HG03460 (cell line): Measurements from ENCODE around the gene CFAP299.

ENCODE experiments used
- ATAC-seq: cut with Tn5 transposase; IDR thresholded peaks from one replicate; pipeline ENCODE4 v1.9.1; 2021; ENCODE audit not compliant: unreplicated experiment

CFAP299 gene

DNA sequence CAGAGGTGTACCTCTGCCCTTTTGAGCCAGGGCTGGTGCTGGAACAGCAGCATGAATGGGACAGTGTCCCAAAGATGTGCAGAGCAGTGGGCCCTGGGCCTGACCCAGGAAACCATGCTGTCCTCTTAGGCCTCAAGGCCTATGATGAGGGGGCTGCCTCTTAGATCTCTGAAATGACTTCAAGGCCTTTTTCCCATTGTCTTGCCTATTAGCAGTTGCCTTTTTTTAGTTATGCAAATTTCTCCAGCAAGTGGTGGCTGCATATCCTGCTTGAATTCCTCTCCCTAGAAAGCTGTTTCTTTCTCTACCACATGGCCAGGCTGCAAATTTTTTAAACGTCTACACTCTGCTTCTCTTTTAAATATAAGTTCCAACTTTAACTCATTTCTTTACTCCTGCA lies 160.3 kb downstream of the CFAP299 start:
- ATAC-seq = no peak

DNA sequence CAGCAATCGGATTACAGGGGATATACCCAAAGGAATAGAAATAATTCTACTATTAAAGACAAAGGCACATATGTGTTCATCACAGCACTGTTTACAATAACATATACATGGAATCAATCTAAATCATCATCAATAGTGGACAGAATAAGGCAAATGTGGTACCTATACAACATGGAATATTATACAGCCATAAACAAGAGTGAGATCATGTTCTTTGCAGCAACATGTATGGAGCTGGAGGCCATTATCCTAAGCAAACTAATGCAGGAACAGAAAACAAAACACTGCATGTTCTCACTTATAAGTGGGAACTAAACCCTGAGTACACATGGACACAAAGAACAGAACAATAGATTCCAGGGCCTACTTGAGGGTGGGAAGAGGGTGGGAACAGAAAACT lies 163.2 kb downstream of the CFAP299 start:
- ATAC-seq = no peak

DNA sequence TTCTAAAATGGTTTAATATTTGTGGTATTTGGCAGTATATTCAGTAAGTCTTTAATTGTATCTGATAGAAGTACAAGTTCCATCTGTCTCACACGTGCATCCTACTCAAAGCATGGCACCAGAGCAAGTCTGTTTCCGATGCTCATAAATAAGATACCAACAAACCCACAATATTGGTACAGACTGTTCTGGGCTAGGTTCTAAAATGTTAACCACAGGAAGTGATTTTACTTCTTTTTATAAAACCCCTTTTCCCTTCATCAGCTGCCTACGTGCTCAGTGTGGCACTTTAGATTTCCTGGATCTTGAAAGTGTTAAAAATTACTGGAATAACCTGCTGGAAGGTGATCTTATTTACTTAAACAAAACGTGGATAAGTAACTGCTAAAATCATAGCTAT lies 165.1 kb downstream of the CFAP299 start:
- no peak for ATAC-seq

DNA sequence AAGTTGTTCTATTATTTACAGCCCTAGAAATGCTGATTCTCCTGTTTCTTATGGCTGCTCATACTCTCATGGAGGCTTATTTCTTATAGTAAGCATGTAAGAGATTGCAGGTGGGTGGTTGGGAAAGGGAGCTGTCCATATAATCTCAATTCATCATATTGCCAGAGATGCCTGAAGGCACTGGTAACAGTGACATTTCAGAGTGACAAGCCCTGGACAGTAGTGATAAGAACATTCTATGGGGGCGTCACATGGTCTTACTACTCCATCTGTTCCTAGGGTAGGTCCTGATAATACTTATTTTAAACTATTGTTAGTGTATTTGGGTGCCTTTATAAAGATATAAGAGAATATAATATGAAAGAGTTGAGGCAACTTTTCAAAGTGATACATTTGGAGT lies 171.5 kb downstream of the CFAP299 start:
- ATAC-seq = no peak

DNA sequence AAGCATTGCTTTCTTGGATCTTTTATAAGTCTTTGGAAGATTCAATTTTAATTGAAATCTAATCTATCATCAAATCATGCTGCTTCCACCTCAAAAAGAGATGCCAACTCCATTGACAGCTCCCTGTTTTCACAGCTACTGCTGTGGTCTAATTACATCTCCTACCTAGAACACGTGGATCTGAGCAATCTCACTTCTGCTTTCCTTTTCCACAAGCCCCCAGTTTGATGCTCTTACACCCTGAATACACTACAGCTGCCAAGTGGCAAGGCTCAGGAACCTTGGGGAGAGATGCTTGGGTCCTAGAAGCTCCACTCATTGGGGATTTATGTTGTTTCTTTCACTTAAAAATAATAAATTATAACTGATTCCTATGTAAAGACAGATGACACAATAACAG lies 172.0 kb downstream of the CFAP299 start:
- ATAC-seq = peak; percentile 69

DNA sequence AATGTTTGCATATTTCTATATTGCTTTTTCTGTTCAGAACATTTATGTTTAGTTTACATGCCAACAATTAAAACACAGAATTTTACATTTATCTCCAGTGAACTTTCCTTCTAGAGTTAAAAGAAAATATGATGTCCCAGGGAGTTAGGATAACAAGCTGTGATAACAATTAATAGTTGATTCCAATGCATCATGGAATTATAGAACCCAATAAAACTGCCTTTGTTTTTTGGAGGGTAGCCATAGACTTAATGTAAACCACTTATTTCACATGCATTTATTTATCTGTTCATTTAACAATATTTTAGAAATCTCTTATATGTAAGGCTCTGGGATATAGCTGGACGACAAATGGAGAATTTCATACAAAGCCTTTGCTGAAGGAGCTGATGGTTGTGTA lies 180.0 kb downstream of the CFAP299 start:
- no peak for ATAC-seq

DNA sequence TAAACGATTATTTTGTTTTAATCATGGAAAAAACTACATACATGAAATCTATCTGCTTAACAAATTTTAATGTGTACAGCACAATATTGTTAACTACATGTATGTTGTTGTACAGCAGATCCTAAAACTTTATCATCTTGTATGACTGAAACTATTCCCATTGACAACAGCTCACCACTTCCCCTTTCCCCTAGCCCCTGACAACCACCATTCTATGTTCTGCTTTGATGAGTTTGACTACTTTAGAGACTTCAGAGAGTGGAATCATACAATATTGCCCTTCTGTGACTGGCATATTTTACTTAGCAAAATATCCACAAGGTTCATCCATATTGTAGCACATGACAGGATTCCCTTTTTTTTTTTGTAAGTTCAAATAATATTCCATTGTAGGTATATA lies 185.9 kb downstream of the CFAP299 start:
- ATAC-seq = no peak

DNA sequence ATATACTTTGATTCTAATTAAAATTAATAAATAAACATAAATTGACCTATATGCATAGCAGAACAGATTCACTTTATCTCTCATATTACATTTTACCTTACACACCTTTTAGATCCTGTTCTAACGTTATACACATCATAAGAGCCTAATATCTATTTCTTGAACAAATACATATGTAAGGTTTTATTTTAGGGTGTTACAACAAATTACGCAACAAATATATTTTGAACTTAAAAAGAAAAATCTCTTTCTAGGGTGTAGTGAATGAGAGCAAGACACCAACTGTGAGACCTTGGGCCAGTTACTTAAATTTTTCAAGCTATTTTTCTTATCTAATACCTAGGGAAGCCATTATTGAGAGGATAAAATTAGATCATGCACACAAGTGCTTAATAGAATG lies 191.2 kb downstream of the CFAP299 start:
- ATAC-seq = no peak

DNA sequence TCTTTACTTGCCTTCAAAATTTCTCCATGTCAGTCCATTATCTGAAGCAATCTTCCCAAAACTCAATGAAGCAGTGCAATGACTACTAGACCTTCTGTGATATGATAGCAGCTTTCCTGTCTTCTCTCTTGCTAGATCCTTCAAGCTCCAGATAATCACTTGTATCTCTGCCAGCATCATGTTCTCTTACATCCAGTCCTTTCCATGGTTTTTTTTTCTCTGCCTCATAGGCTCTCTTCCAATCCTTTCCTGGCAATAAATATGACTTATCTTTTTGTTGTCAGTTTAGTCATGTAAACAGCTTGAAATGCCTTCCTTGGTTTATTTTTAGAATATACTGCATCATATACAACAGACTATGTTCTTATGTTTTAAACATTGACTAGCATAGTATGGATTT lies 193.5 kb downstream of the CFAP299 start:
- ATAC-seq = no peak

DNA sequence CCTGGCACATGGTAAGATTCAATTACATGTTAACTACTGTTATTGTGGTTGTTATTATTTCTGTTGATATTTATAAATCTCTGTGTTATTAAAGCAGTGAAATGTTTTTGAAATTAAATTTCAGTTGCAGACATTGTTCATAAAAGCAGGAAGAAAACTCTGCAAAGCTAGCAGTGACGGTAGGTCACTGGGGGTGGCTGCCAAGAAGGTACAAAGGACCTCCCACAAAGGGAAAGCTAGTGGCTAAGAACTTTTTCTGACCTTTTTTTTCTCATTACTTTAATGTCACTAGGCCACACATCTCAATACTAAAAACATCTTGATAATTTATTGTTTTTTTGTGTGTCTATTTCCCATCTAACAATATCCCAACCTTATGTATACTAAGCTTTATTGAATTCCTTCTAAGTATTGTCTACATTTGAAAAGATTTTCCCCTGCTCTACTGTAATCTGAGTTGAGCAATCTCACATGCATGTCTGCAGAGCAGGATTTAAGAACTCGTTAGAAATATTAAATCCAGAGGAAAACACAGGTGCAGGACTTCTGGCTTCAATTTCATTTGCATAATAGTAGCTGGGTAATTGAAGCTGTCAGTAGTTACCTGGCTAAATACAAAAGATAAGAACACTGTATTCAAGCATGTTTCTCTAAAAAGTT lies 197.3 kb downstream of the CFAP299 start:
- ATAC-seq = no peak

DNA sequence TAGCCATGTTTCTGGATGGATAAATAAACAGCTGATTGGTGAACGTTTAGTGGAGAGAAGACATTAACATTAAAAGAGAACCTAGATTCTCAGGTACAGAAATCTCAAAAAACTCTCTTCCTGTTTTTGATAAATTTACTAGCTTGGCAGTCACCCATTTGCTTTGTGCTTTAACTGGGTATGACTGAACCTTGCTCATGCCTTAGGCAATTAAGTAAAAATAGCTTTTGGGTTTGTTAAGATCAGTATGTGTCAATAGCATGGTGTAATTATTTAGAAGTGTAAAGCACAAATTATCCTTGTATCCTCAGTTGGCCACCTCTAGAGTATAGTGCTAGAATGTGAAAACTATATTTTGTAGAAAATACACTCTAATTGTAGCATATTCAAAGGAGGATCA lies 200.0 kb downstream of the CFAP299 start:
- no peak for ATAC-seq

DNA sequence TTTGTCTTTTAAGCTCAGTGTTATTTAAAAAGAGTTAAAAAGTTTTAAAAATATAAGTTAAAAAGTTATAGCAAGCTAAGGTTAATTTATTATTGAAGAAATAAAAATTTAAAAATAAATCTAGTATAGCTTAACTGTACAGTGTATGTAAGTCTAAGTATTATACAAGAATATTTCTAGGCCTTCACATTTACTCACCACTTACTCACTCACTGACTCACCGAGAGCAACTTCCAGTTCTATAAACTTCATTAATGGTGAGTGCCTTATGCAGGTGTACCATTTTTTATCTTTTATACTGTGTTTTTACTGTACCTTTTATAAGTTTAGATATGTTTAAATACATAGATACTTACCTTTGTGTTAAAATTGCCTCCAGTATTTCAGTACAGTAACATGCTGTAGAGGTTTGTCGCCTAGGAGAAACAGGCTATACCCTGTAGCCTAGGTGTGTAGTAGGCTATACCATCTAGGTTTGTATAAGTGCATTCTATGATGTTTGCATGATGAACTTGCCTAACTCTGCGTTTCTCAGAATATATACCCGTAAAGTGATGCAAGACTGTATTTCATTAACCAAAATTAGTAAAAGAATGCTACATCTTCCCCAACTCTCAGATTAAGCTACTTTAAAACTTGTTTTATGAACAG lies 202.9 kb downstream of the CFAP299 start:
- ATAC-seq = no peak

DNA sequence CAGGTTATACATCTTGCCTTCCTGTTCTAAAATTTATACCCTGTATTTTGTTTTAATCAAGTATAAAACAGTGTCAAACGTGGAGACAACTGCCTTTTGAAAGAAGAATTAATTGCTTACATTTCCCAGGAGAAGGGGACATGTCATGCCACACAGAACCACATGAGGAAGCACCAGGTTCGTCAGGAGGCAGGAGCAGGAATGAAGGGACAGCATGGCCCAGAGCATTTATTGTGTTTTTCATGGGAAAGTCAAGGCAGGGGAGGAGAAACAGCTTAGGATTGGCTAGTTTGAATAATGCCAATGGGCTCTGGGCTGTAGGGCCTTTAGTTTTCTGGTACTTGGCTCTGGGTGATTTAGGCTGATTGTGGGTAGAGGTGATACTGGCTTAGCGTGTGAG lies 203.7 kb downstream of the CFAP299 start:
- ATAC-seq = no peak

DNA sequence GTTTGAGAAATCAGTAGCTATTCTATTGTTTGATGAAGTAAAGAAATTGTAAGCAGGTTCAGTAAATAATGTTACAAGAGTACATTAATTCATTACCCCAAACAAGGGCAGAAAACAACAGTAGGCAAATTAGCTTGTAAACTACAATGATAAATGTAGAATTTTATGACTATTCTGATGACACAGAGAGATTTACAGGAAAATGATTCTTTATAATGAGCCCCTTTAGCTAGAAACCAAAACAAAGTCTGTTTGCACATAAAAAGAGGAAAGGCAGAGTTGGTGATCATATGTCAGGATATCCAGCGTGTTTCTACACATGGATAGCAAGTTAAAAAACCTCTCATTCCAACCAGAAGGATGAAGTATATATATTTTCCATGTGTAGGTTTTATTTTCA lies 204.8 kb downstream of the CFAP299 start:
- ATAC-seq = no peak

DNA sequence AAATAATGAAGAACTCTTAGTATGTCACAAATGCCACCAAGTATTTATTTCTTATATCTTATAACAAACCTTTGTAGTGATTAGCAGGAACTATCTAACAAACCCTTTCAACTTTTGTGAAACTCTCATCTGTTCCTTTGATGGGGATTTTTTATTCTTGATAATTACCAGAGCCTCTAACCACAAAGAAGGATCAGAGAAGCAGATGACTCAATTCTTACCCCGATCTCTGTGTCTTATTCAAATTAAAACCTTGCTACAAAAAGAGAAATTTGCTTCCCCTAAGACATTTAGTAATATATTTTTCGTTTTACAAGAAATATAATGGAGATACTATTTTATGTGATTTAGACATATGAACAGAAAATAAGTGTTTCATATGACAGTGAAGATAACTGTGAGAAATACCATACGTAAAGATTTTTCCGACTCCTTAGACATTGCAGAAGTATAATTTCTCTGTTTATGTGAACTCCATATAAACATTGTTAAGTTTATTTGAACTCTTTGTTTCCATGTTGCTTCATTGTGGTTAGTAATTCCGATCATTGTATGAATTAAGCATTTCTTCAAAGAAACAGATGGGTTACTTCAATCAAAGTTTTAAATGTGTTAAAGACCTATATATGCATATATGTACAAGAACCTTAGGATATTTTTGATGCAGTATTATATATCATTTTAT lies 205.4 kb downstream of the CFAP299 start:
- ATAC-seq = peak; percentile 97

DNA sequence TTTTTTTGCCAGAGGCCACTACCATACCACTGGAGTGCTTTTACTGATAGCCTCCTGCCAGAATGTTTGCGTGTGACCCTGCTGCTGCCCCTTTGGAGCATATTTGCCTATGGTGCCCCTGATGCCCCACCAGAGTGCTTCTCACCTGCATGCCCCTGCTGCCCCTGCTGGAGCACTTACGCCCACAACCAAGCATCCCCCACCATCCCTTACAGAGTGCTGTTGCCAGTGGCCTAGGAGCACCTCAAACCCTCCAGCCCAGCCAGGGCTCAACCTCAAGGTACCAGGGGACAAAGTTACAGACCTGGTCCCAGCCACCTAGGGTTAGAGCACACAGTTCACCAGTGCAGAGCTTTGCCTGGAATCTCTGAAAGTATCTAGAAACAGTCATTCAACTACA lies 207.2 kb downstream of the CFAP299 start:
- no peak for ATAC-seq

DNA sequence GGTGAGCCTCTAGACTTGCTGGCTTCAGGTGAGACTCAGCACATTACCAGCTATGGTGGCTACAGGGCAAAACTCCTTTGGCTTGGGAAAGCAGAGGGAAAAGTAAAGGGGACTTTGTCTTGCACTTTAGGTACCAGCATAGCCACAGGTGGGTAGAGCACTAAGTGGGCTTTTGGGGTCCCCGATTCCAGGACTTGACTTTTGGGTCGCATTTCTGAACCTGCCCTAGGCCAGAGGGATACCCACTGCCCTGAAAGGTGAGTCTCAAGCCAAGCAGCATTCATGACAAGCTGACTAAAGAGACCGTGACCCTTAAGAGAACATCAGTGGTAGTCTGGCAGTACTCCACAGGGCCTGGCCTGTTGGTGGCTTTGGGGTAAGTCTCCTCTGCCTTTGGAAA lies 224.8 kb downstream of the CFAP299 start:
- ATAC-seq = no peak

DNA sequence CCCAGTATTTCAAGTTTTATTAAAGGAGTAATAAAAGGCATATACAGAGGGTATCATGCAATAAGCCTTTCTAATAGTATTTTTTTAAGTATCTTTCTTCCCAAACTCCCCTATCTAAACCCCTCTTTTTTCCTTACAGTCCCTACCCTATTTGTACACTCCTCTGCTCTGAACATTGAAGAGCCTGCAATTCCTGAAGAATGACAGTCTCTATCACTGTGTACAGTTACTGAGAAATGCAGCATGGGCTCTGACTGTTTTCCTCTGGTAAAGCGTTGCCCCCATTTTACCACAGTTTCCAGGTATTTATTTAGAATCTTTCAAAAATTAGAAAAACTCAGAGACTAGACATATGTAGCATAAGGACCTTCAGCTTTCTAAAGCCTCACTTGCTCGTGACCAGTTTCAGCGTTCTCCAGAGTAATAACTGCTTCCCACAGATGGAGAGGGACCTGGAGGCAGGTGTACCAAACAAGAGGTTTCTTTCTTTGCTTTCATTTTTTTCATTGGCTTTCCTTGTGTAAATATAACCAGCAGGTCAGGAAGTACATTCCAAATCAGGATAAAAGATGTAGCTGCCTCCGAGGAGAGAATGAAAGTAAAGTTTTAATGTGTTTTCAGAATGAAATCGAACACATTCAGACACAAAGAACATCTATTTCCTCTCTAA lies 230.8 kb downstream of the CFAP299 start:
- ATAC-seq = no peak

DNA sequence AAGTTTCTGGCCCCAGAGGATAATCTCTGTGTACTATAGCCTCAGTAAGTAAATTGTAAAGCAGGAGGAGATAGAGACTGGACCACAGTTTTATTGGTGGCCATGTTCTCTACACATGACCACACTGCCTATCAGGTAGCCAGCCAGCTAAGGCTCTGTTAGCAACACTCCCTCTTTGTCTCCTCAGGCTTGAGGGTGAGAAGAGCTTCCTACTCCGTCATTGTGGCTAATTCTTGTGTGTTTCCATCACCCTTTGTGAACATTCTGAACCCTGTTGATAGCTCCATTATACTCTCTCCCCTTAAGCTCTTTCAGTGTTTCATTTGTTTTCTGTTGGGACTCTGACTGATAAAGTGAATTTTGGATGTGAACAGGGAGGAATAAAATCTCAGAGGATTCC lies 233.4 kb downstream of the CFAP299 start:
- no peak for ATAC-seq

DNA sequence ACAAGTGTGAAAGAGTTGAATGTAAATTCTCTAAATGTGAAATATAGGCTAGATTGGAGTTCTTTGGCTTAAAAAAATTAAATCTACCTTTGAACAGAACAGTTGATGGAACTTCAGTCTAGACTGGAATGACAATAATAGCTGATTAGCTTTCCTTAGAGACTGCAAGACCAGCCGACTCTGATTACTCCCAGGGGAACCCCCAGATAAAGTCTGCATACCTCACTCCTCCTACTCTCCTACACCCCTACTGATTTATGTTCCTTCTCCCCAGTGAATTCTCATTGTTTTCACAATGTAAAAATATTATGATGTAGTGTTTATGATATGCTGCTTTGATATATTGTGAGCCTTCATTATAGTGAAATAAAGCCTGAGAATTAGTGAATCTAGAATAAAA lies 241.3 kb downstream of the CFAP299 start:
- ATAC-seq = no peak

DNA sequence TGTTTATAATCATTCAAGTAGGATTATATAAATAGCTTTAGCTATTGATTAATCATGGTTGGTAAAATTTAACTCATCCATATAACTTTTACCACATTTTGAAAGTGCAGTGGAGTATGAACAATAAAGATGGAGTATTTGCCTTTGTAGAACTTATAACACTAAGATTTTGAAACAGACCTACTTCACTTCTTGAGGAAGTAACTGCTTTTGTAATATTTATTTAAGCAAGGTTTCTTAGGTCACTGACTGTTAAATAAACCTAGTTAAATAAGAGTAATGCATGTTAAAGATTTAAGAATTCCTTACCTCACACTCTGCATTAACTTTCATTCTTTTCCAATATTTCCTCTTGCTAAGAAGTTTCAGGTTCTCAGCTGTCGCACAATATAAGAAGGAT lies 242.5 kb downstream of the CFAP299 start:
- no peak for ATAC-seq

DNA sequence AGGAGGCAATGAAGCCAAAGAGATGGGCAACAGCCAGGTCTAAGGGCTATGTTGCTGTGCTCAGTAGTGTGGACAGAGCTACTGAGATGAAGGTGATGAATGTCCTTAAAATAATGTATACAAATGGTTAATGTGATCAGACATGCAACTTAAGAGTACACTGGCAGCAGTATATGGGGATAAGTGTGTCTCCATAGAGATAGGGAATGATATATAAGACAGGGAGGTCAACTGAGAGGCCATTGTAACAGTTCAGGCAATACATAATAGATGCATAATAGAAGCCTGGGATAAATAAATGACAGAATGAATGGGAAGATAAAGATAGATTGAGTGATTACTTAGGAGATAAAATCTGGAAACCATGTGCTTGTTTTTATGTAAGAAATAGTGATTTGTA lies 250.0 kb downstream of the CFAP299 start:
- ATAC-seq = no peak
